ENCODE results near the gene TAPBPL.
"Not testable (repeated sequence)": the region's sequence is repeated elsewhere in the genome, so short reads cannot be mapped to it uniquely, and the experiment has no call there.

The TAPBPL gene

GRCh38 chr12:6490673-6491072, 38.8 kb downstream of the TAPBPL start:
- DNase-seq (ENCODE audit: low read depth) = not testable (repeated sequence)

GRCh38 chr12:6492838-6493496, 41.1 kb downstream of the TAPBPL start, which contains the start of gene MRPL51:
TSS of gene MRPL51 (minus strand) at chr12:6493262. CDS start at chr12:6493136, 126 bp downstream.
- DNase-seq (ENCODE audit: low read depth) = peak; percentile 95

GRCh38 chr12:6493497-6494257, 41.8 kb downstream of the TAPBPL start, which contains the start of gene NCAPD2:
TSS of gene NCAPD2 (plus strand) at chr12:6494102. CDS start at chr12:6495099, 997 bp downstream.
- DNase-seq (ENCODE audit: low read depth) = peak; percentile 84

- DNase-seq (ENCODE audit: low read depth) = no peak
These were observed 42.5 kb downstream of the TAPBPL start for GRCh38 chr12:6494258-6494743.

GRCh38 chr12:6494968-6495367, 43.1 kb downstream of the TAPBPL start:
- no peak for DNase-seq (ENCODE audit: low read depth)

- not testable (repeated sequence) for DNase-seq (ENCODE audit: low read depth)
These were observed 45.4 kb downstream of the TAPBPL start for GRCh38 chr12:6497291-6497690.

- DNase-seq (ENCODE audit: low read depth) = no peak
These were observed 48.6 kb downstream of the TAPBPL start for GRCh38 chr12:6500466-6500865.

GRCh38 chr12:6507102-6507998, 55.5 kb downstream of the TAPBPL start:
- no peak for DNase-seq (ENCODE audit: low read depth)

GRCh38 chr12:6508087-6508486, 56.2 kb downstream of the TAPBPL start:
- DNase-seq (ENCODE audit: low read depth) = no peak

All from stimulated activated CD8-positive, alpha-beta memory T cell treated with anti-CD3 and anti-CD28 coated beads, Interleukin-7, amount 100 ng/mL, for 24 hours (primary cell).